ENCODE data around the gene SLIT1. TPM values are rescaled to one million over a fixed set of nuclear protein-coding genes. Genes with fewer than 3 reads are reported as not detected.

SLIT1 gene
- polyA plus RNA-seq, 1 donor from 2014 or later = 9.5 TPM

- TF ChIP-seq SMC3 (conservative IDR thresholded peaks at IDR 0.05; ENCODE audit: poor library complexity) (no peak), TAF1 (IDR thresholded peaks at IDR 0.05; ENCODE audit: low read depth) (no peak), MXI1 (conservative IDR thresholded peaks at IDR 0.05; ENCODE audit: poor library complexity, severe bottlenecking) (no peak), EZH2 (IDR thresholded peaks at IDR 0.05; ENCODE audit: borderline replicate concordance, insufficient read depth, low read length, poor library complexity, severe bottlenecking) (no peak), REST (IDR thresholded peaks at IDR 0.05; ENCODE audit: borderline replicate concordance) (no peak), POLR2AphosphoS5 (IDR thresholded peaks at IDR 0.05) (no peak), RAD21 (conservative IDR thresholded peaks at IDR 0.05) (no peak), CTCF (IDR thresholded peaks at IDR 0.05; ENCODE audit: poor library complexity, severe bottlenecking) (no peak), EP300 (conservative IDR thresholded peaks at IDR 0.05; ENCODE audit: poor library complexity, severe bottlenecking) (no peak)
- Histone ChIP-seq H3K9ac (ENCODE audit: low read length) (no peak overlapping the region), H3F3A (ENCODE audit: insufficient read depth, low read length, poor library complexity, severe bottlenecking) (no peaks in the 10 kb centered on the region), H3K36me3 (ENCODE audit: insufficient read depth, low read length) (no peaks in the 10 kb centered on the region), H3K27ac (ENCODE audit: low read length) (no peak overlapping the region), H3K4me2 (ENCODE audit: low read length) (no peak overlapping the region), H3K79me2 (replicated peaks; ENCODE audit: insufficient read depth, low read length) (no peaks in the 10 kb centered on the region), H4K20me1 (ENCODE audit: insufficient read depth) (no peaks in the 10 kb centered on the region), H3K9me2 (ENCODE audit: insufficient read depth, low read length) (no peaks in the 10 kb centered on the region), H3K27me3 (ENCODE audit: insufficient read depth, low read depth, low read length) (no peaks in the 10 kb centered on the region), H2AFZ (ENCODE audit: low read depth, low read length) (no peak overlapping the region), H3K9me3 (ENCODE audit: low read length) (no peaks in the 10 kb centered on the region), H3K4me3 (ENCODE audit: low read length) (no peak overlapping the region)
Measured at GRCh38 chr10:97002670-97003069, 183.1 kb downstream of the SLIT1 start.

- TF ChIP-seq REST (IDR thresholded peaks at IDR 0.05; ENCODE audit: borderline replicate concordance) = no peak
- no peak for TF ChIP-seq EZH2 (IDR thresholded peaks at IDR 0.05; ENCODE audit: borderline replicate concordance, insufficient read depth, low read length, poor library complexity, severe bottlenecking)
- no peak for TF ChIP-seq CTCF (IDR thresholded peaks at IDR 0.05; ENCODE audit: poor library complexity, severe bottlenecking)
- TF ChIP-seq POLR2AphosphoS5 (IDR thresholded peaks at IDR 0.05) = no peak
- no peak for TF ChIP-seq RAD21 (conservative IDR thresholded peaks at IDR 0.05)
- no peak for TF ChIP-seq MXI1 (conservative IDR thresholded peaks at IDR 0.05; ENCODE audit: poor library complexity, severe bottlenecking)
- no peak for TF ChIP-seq EP300 (conservative IDR thresholded peaks at IDR 0.05; ENCODE audit: poor library complexity, severe bottlenecking)
- TF ChIP-seq SMC3 (conservative IDR thresholded peaks at IDR 0.05; ENCODE audit: poor library complexity) = no peak
- TF ChIP-seq TAF1 (IDR thresholded peaks at IDR 0.05; ENCODE audit: low read depth) = no peak
- Histone ChIP-seq H3F3A (ENCODE audit: insufficient read depth, low read length, poor library complexity, severe bottlenecking) (no peaks in the 10 kb centered on the region), H3K9me2 (ENCODE audit: insufficient read depth, low read length) (no peaks in the 10 kb centered on the region), H3K4me2 (ENCODE audit: low read length) (no peak overlapping the region), H2AFZ (ENCODE audit: low read depth, low read length) (no peak overlapping the region), H4K20me1 (ENCODE audit: insufficient read depth) (no peaks in the 10 kb centered on the region), H3K27ac (ENCODE audit: low read length) (no peak overlapping the region), H3K4me3 (ENCODE audit: low read length) (no peak overlapping the region), H3K9ac (ENCODE audit: low read length) (no peak overlapping the region), H3K79me2 (replicated peaks; ENCODE audit: insufficient read depth, low read length) (no peaks in the 10 kb centered on the region), H3K27me3 (ENCODE audit: insufficient read depth, low read depth, low read length) (no peaks in the 10 kb centered on the region), H3K36me3 (ENCODE audit: insufficient read depth, low read length) (no peaks in the 10 kb centered on the region), H3K9me3 (ENCODE audit: low read length) (no peaks in the 10 kb centered on the region)
Measured at GRCh38 chr10:97001183-97001991, 184.4 kb downstream of the SLIT1 start.

Data from neural cell (in vitro differentiated cells).